VCaP (cell line): Measurements from ENCODE around the gene WNK2.

Experiments
- H3K27ac ChIP-seq: fragments of 450-650 bp; 2 replicates; pipeline ENCODE4 v1.5.1; 2017
- CTCF ChIP-seq: fragments of 450-650 bp; conservative IDR thresholded peaks from 2 replicates; pipeline ENCODE4 v1.5.1; 2017; ENCODE audit warnings: mild to moderate bottlenecking, moderate library complexity

Gene WNK2

GRCh38 chr9:93306081-93306480, 122.1 kb downstream of the WNK2 start:
- no peak for TF ChIP-seq CTCF
- no peak overlapping the region for H3K27ac ChIP-seq

- no peak overlapping the region for H3K27ac ChIP-seq
- no peak for TF ChIP-seq CTCF
Observed at GRCh38 chr9:93306579-93307091, 122.7 kb downstream of the WNK2 start.

- TF ChIP-seq CTCF = no peak
- H3K27ac ChIP-seq = no peak overlapping the region
Observed at GRCh38 chr9:93307468-93308157, 123.7 kb downstream of the WNK2 start.

GRCh38 chr9:93308158-93308602, 124.2 kb downstream of the WNK2 start:
- H3K27ac ChIP-seq = no peak overlapping the region
- TF ChIP-seq CTCF = no peak

- no peak overlapping the region for H3K27ac ChIP-seq
- TF ChIP-seq CTCF = no peak
Observed at GRCh38 chr9:93308676-93309075, 124.7 kb downstream of the WNK2 start.

GRCh38 chr9:93309889-93310425, 126.0 kb downstream of the WNK2 start:
- TF ChIP-seq CTCF = no peak
- H3K27ac ChIP-seq = no peak overlapping the region

- TF ChIP-seq CTCF = no peak
- no peak overlapping the region for H3K27ac ChIP-seq
Observed at GRCh38 chr9:93315118-93315517, 131.2 kb downstream of the WNK2 start.
